IPS-NIHi7 (cell line): ENCODE results near the gene SAMD8.
"Not testable (repeated sequence)": the region's sequence is repeated elsewhere in the genome, so short reads cannot be mapped to it uniquely, and the experiment has no call there.

Experiments used
- DNase-seq: peaks from one replicate; pipeline ENCODE4 v3.0.0; 2012; ENCODE audit warnings: mixed read lengths; ENCODE audit errors: extremely low spot score

SAMD8 gene

GRCh38 chr10:75106891-75107290 is 4.6 kb upstream of the SAMD8 start:
- not testable (repeated sequence) for DNase-seq

- no peak for DNase-seq
These were observed 3.4 kb upstream of the SAMD8 start for GRCh38 chr10:75107756-75108683.

DNA sequence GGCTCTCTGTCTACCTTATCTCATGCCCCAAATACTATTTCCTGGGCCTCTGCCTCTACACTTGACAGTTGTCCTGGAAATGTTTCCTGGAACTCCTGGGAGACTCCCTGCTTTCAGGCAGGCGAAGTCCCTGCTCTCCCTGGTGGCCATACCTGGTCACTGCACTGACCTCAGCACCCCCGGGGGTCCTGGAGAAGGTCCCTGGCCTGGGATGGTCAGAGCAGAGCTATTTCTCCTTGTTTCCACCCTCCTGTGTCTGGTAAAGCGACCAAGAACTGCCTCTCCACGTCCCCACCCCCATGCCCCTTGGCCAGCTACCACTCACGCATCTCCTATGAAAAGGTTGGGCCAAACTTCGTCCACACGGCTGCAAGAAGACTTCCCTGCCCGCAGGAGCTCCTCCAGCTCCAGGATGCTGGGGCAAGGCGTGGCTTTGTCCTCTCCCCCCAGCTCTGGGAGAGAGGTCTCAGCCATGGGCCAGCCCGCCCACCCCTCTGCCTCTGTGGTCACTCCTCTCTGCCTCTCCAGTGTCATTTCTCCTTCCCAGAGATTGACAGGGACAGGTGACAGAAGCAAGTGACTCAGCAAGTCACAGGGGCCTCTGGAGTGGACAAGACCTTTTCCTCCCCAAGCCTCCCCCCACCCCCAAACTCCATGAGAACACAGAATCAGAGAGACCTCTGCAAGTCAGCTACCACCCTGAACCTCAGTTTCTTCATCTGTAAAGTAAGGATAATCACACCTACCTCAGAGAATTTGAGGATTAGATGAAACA is 2.6 kb upstream of the SAMD8 start:
- peak; percentile 78 for DNase-seq

DNA sequence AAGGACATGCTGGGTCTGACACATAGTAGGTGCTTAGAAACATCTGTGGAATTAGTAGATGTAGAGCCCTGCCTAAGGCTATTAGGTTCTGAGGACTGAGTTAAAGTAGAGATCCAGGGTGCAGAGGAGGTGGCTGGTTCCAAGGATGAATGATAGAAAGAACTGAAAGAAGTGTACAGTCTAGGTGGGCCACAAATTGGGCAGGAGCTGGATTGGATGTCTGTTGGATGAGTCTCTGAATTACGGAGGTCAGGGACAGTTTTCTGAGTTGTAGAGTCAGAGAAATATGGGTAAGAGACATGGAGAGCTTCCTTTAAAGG is 2.0 kb upstream of the SAMD8 start:
- DNase-seq, result no peak

GRCh38 chr10:75110006-75110632 is 1.3 kb upstream of the SAMD8 start:
- no peak for DNase-seq

DNA sequence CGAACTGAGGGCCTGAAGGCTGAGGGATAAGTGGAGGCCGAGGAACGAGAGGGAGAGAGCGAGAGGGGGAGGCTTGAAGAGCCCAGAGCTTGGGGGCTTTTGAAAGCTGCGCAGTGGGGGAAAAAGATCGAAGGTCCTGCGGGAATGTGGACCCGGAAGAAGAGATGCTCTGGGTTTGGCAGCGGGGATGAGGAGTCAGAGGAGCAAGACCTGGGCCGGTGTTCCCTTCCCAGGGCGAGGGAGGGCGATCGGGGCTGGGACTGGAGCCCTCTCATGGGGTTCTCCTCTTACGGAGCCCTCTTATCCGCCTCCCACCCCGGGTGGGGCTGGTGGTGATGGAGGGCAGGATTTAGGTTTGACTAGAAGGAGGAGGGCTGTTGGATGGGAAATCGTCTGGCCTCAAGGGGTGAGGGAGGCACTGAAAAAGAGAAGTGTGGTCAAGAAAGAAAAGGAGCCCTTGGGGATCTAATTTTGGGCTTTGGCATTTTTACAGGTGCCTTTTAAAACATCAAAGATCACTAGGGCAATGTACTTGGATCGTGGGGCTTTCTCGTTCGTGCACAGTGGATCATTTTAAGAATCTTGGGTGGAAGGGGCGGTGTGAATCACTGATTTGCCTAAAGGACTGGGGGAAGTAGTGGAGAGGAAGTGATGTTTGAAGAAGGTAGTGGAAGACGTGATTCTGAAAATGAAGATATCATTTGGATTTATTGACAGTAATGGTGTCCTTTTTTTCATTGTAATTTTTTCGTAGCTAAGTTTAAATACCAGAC is 637 bp downstream of the SAMD8 start:
- peak; percentile 56 for DNase-seq

DNA sequence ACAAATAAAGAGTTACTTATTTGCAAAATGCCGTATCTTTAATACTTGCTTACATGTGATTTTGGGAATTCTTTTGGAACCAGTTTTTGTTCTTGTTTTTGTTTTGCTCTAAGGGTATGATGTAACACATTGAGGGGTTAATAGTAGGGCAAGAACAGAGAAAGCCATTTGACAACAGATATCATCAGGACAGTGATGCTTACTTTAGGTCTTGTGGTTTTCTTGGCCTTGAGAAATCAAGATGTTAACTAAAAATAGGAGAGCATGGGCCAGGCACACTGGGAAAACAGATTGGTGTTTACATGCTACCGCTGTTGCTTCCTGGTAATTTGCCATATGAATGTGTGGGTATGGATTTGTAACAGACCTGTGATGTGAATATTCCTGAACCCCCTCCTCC is 3.7 kb downstream of the SAMD8 start:
- no peak for DNase-seq

DNA sequence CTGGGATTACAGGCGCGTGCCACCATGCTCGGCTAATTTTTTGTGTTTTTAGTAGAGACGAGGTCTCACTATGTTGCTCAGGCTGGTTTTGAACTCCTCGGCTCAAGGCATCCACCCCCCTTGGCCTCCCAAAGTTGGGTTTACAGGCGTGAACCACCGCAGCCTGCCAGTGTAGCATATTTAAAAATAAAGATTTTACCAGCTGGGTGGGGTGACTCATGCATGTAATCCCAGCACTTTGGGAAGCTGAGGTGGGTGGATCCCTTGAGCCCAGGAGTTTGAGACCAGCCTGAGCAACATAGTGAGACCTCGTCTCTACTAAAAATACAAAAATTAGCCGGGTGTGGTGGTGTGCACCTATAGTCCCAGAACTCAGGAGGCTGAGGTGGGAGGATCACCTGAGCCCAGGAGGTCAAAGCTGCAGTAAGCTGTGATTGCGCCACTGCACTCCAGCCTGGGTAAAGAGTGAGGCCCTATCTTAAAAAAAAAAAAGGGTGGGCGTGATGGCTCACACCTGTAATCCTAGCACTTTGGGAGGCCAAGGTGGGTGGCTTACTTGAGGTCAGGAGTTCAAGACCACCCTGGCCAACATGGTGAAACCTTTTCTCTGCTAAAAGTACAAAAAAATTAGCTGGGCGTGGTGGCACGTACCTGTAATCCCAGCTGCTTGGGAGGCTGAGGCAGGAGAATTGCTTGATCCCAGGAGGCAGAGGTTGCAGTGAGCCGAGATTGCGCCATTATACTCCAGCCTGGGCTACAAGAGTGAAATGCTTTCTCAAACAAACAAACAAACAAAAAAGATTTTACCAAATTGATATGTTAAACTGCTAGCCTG is 5.7 kb downstream of the SAMD8 start:
- not testable (repeated sequence) for DNase-seq

GRCh38 chr10:75117995-75118394 is 6.5 kb downstream of the SAMD8 start:
- DNase-seq, result no peak

GRCh38 chr10:75119444-75120066 is 8.1 kb downstream of the SAMD8 start:
- not testable (repeated sequence) for DNase-seq

- no peak for DNase-seq
These were observed 9.9 kb downstream of the SAMD8 start for GRCh38 chr10:75121322-75121721.

- no peak for DNase-seq
These were observed 11.0 kb downstream of the SAMD8 start for GRCh38 chr10:75122505-75122904.

GRCh38 chr10:75123088-75123682 is 11.7 kb downstream of the SAMD8 start:
- DNase-seq, result no peak

- no peak for DNase-seq
These were observed 14.8 kb downstream of the SAMD8 start for GRCh38 chr10:75126277-75126676.

DNA sequence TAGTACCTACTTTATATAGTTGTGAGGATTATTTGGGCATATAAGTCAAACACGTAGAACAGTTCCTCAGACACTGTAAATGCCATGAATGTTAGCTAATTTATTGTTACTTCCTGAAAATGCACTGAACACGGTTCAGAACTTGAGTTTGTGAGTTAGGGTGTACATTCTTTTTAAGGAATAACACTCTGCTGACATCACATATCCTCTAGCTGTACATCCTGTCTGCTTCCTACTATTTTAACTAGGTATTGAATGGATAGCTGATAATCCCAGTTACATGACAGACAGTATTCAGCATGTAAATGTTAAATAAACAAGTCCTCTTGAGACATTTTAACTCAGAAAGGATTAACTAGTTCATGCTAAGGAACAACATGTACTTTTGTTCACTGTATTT is 16.0 kb downstream of the SAMD8 start:
- no peak for DNase-seq

DNA sequence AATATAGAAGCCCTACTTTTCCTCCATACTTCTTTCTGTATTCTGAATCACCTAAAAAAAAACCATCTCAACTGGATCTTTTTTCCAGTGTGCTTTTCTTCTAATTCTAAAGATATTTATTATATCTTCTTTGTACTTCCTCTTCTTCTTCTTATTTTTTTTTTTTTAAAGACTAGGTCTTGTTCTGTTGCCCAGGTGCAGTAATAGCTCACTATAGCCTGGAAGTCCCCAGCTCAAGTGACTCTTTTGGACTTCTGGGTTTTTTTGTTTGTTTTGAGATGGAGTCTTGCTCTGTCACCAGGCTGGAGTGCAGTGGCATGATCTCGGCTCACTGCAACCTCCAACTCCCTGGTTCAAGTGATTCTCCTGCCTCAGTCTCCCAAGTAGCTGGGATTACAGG is 17.5 kb downstream of the SAMD8 start:
- DNase-seq, result not testable (repeated sequence)

DNA sequence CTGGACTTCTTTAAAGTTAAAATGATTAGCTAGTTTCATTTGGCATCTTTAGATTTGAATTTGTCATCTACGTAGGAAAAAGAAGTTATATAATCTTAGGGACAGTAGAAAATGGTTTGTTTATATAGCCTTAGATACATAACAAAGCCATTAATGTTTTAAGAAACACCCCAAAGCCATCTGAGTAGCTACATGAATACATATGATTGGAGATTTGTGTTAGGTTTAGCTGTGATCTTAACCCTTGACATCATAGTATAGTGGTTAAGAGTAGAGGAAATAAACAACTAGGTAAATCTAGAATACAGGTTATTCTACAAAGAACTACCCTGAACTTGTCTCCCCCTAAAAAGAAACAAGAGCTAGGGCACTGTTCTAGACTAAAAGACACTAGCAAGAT is 18.1 kb downstream of the SAMD8 start:
- DNase-seq, result no peak

DNA sequence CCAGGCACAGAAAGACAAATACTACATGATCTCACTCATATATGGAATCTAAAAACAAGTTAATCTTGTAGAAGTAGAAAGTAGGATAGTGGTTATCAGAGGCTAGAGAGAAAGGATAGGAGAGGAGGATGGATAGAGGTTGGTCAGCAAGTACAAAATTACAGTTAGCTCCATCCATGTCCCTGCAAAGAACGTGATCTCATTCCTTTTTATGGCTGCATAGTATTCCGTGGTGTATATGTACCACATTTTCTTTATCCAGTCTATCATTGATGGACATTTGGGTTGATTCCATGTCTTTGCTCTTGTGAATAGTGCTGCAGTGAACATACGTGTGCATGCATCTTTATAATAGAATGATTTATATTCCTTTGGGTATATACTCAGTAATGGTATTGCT is 22.2 kb downstream of the SAMD8 start:
- not testable (repeated sequence) for DNase-seq

GRCh38 chr10:75136346-75136745 is 24.9 kb downstream of the SAMD8 start:
- DNase-seq, result no peak
